ENCODE results near the gene C17orf114.

- TF ChIP-seq, protein P1, sequence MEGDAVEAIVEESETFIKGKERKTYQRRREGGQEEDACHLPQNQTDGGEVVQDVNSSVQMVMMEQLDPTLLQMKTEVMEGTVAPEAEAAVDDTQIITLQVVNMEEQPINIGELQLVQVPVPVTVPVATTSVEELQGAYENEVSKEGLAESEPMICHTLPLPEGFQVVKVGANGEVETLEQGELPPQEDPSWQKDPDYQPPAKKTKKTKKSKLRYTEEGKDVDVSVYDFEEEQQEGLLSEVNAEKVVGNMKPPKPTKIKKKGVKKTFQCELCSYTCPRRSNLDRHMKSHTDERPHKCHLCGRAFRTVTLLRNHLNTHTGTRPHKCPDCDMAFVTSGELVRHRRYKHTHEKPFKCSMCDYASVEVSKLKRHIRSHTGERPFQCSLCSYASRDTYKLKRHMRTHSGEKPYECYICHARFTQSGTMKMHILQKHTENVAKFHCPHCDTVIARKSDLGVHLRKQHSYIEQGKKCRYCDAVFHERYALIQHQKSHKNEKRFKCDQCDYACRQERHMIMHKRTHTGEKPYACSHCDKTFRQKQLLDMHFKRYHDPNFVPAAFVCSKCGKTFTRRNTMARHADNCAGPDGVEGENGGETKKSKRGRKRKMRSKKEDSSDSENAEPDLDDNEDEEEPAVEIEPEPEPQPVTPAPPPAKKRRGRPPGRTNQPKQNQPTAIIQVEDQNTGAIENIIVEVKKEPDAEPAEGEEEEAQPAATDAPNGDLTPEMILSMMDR (IDR thresholded peaks at IDR 0.05) = no peak
- no peak for TF ChIP-seq POLR2A (IDR thresholded peaks at IDR 0.05)
Observed at GRCh38 chr17:4842376-4842775, 40.2 kb upstream of the C17orf114 start.

All from suprapubic skin (tissue), 3 donors.